Activated CD4-positive, alpha-beta T cell treated with anti-CD3 and anti-CD28 coated beads for 48 hours (primary cell): ENCODE measurements around the gene ZNF142.
A peak's percentile ranks its signal among the peaks of the same experiment; 100 is the strongest.

Experiments used
- DNase-seq: peaks from one replicate; pipeline ENCODE4 v3.0.0-alpha.2; 2020

Gene ZNF142

GRCh38 chr2:218659258-218659987 lies at the start of gene ZNF142, which contains the start of gene BCS1L:
Gene ZNF142, minus strand, starts transcription at chr2:218659623. Its CDS starts 3,194 bp downstream, at chr2:218656429.
Gene BCS1L, plus strand, starts transcription at chr2:218659683. Its CDS starts 1,305 bp downstream, at chr2:218660988.
- DNase-seq, result peak; percentile 98

GRCh38 chr2:218708086-218708485 lies 48.7 kb upstream of the ZNF142 start:
- DNase-seq, result no peak

- DNase-seq, result no peak
These were observed 43.9 kb upstream of the ZNF142 start for GRCh38 chr2:218703341-218703740.

GRCh38 chr2:218701806-218702205 lies 42.4 kb upstream of the ZNF142 start:
- DNase-seq, result no peak

GRCh38 chr2:218698885-218699284 lies 39.5 kb upstream of the ZNF142 start:
- DNase-seq, result no peak

- DNase-seq, result no peak
These were observed 35.2 kb upstream of the ZNF142 start for GRCh38 chr2:218694405-218695145.

- DNase-seq, result no peak
These were observed 31.8 kb upstream of the ZNF142 start for GRCh38 chr2:218691234-218691633.

GRCh38 chr2:218687400-218688060 lies 28.1 kb upstream of the ZNF142 start:
- DNase-seq, result peak; percentile 36

GRCh38 chr2:218680061-218680460 lies 20.6 kb upstream of the ZNF142 start:
- no peak for DNase-seq

- DNase-seq, result no peak
These were observed 19.7 kb upstream of the ZNF142 start for GRCh38 chr2:218679119-218679518.

- peak; percentile 90 for DNase-seq
These were observed 12.5 kb upstream of the ZNF142 start, which contains the start of the genes RNF25 and STK36 for GRCh38 chr2:218671654-218672566. Gene RNF25, minus strand, starts transcription at chr2:218672002. Its CDS starts 32 bp downstream, at chr2:218671970. Gene STK36, plus strand, starts transcription at chr2:218672086. Its CDS starts 744 bp downstream, at chr2:218672830.

- DNase-seq, result no peak
These were observed 11.8 kb upstream of the ZNF142 start for GRCh38 chr2:218671097-218671653.

- no peak for DNase-seq
These were observed 5.2 kb upstream of the ZNF142 start for GRCh38 chr2:218664653-218665052.

- DNase-seq, result no peak
These were observed 4.5 kb upstream of the ZNF142 start for GRCh38 chr2:218663901-218664300.

GRCh38 chr2:218662827-218663226 lies 3.4 kb upstream of the ZNF142 start:
- no peak for DNase-seq

- no peak for DNase-seq
These were observed 3.0 kb upstream of the ZNF142 start for GRCh38 chr2:218662377-218662776.

- no peak for DNase-seq
These were observed 550 bp upstream of the ZNF142 start for GRCh38 chr2:218659988-218660358.

- peak; percentile 66 for DNase-seq
These were observed 659 bp downstream of the ZNF142 start for GRCh38 chr2:218658671-218659257.

GRCh38 chr2:218655751-218656150 lies 3.7 kb downstream of the ZNF142 start:
- DNase-seq, result no peak

- no peak for DNase-seq
These were observed 10.7 kb downstream of the ZNF142 start for GRCh38 chr2:218648787-218649100.

GRCh38 chr2:218648088-218648786 lies 11.2 kb downstream of the ZNF142 start:
- peak; percentile 65 for DNase-seq
